ENCODE measurements around the gene MEST.

MEST gene

DNA sequence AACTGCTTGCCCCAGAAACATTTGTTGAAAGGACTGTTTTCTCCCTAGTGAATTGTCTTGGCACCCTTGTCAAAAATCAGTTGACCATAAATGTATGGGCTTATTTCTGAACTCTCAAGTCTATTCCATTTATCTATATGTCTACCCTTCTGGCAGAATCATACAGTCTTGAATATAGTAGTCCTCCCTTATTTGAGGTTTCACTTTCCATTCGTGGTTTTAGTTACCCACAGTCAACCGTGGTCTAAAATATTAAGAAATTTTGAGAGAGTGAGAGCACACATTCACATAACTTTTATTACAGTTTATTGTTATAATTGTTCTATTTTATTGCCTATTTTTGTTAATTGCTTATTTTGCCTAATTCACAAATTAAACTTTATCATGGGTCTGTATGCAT is 33.6 kb upstream of the MEST start:
- no peak overlapping the region for H3K4me2 ChIP-seq (ENCODE audit: low read length, poor library complexity, severe bottlenecking)
- H3K4me3 ChIP-seq (ENCODE audit: insufficient read depth in 1 of 2, low read depth in 1 of 2, low read length in 2 of 2) = no peak overlapping the region
- H3K27ac ChIP-seq (ENCODE audit: low read length, poor library complexity, severe bottlenecking) = no peak overlapping the region
- no peaks in the 10 kb centered on the region for H3K79me1 ChIP-seq (replicated peaks; ENCODE audit: low read length, poor library complexity, severe bottlenecking)
- H3K9ac ChIP-seq (ENCODE audit: low read length) = no peak overlapping the region
- no peak overlapping the region for H2BK120ac ChIP-seq (ENCODE audit: low read depth, low read length)
- H2BK5ac ChIP-seq (ENCODE audit: low read depth, low read length, poor library complexity, severe bottlenecking) = no peak overlapping the region
- H4K8ac ChIP-seq (ENCODE audit: low read length) = no peak overlapping the region
- no peak overlapping the region for H2AK5ac ChIP-seq (ENCODE audit: low read length, severe bottlenecking)
- WGBS = no CpG with 5 or more reads among the region's 2 CpGs
- H3K18ac ChIP-seq (ENCODE audit: low read depth in 1 of 2, low read length in 2 of 2) = no peak overlapping the region
- no peak overlapping the region for H2BK15ac ChIP-seq (ENCODE audit: low read depth, poor library complexity, severe bottlenecking)
- no peak for DNase-seq
- H4K91ac ChIP-seq (ENCODE audit: low read length) = no peak overlapping the region
- H3K4ac ChIP-seq (ENCODE audit: low read depth in 1 of 2, low read length in 2 of 2) = no peak overlapping the region
- no peaks in the 10 kb centered on the region for H3K27me3 ChIP-seq (ENCODE audit: control insufficient read depth in 1 of 2, insufficient read depth in 1 of 2, low read length in 2 of 2)
- no peak overlapping the region for H2BK12ac ChIP-seq (ENCODE audit: low read length in 2 of 2)
- no peak overlapping the region for H2AFZ ChIP-seq (ENCODE audit: low read depth, low read length)
- no peaks in the 10 kb centered on the region for H3K4me1 ChIP-seq (ENCODE audit: control insufficient read depth, insufficient read depth, low read depth, low read length)
- H3K9me3 ChIP-seq (ENCODE audit: control insufficient read depth, low read length) = peaks cover 16% of the 10 kb centered on the region
- H3K14ac ChIP-seq (ENCODE audit: low read length in 2 of 2) = no peak overlapping the region
- no peaks in the 10 kb centered on the region for H3K36me3 ChIP-seq (ENCODE audit: control insufficient read depth in 1 of 2, insufficient read depth in 2 of 2, low read depth in 1 of 2, low read length in 2 of 2)
- no peak overlapping the region for H3K23ac ChIP-seq (ENCODE audit: low read length in 2 of 2)

DNA sequence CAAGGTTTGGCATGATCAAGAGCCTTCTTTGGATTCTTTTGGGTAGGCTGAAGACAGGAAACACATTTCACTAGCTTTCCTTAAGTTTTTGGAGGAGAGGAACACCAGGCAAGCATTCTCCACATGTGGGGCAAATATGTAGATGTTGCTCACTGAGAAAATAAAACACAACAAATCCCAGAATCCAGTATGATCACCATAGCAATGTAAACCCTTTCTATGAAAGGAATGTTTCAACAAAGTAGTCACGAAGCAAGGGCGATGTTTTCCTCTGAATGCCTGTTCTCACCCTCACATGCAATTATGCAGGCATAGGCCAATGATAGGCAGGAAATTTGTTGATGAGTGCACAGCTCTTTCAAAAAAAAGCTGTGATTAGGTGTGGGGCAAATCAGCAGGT is 30.6 kb upstream of the MEST start:
- Histone ChIP-seq H3K4ac (ENCODE audit: low read depth in 1 of 2, low read length in 2 of 2) (no peak overlapping the region), H3K18ac (ENCODE audit: low read depth in 1 of 2, low read length in 2 of 2) (no peak overlapping the region), H3K36me3 (ENCODE audit: control insufficient read depth in 1 of 2, insufficient read depth in 2 of 2, low read depth in 1 of 2, low read length in 2 of 2) (no peaks in the 10 kb centered on the region), H2BK5ac (ENCODE audit: low read depth, low read length, poor library complexity, severe bottlenecking) (no peak overlapping the region), H3K9ac (ENCODE audit: low read length) (no peak overlapping the region), H3K4me3 (ENCODE audit: insufficient read depth in 1 of 2, low read depth in 1 of 2, low read length in 2 of 2) (no peak overlapping the region), H4K91ac (ENCODE audit: low read length) (no peak overlapping the region), H4K8ac (ENCODE audit: low read length) (no peak overlapping the region), H3K14ac (ENCODE audit: low read length in 2 of 2) (no peak overlapping the region), H3K4me1 (ENCODE audit: control insufficient read depth, insufficient read depth, low read depth, low read length) (no peaks in the 10 kb centered on the region), H2AFZ (ENCODE audit: low read depth, low read length) (no peak overlapping the region), H2BK120ac (ENCODE audit: low read depth, low read length) (no peak overlapping the region), H3K79me1 (replicated peaks; ENCODE audit: low read length, poor library complexity, severe bottlenecking) (no peaks in the 10 kb centered on the region), H3K27ac (ENCODE audit: low read length, poor library complexity, severe bottlenecking) (no peak overlapping the region), H3K9me3 (ENCODE audit: control insufficient read depth, low read length) (peaks cover 16% of the 10 kb centered on the region), H3K4me2 (ENCODE audit: low read length, poor library complexity, severe bottlenecking) (no peak overlapping the region), H2BK12ac (ENCODE audit: low read length in 2 of 2) (no peak overlapping the region), H3K27me3 (ENCODE audit: control insufficient read depth in 1 of 2, insufficient read depth in 1 of 2, low read length in 2 of 2) (no peaks in the 10 kb centered on the region), H3K23ac (ENCODE audit: low read length in 2 of 2) (no peak overlapping the region), H2BK15ac (ENCODE audit: low read depth, poor library complexity, severe bottlenecking) (no peak overlapping the region), H2AK5ac (ENCODE audit: low read length, severe bottlenecking) (no peak overlapping the region)
- WGBS = 92% methylated on average over 2 of the region's 2 CpGs
- DNase-seq = no peak

DNA sequence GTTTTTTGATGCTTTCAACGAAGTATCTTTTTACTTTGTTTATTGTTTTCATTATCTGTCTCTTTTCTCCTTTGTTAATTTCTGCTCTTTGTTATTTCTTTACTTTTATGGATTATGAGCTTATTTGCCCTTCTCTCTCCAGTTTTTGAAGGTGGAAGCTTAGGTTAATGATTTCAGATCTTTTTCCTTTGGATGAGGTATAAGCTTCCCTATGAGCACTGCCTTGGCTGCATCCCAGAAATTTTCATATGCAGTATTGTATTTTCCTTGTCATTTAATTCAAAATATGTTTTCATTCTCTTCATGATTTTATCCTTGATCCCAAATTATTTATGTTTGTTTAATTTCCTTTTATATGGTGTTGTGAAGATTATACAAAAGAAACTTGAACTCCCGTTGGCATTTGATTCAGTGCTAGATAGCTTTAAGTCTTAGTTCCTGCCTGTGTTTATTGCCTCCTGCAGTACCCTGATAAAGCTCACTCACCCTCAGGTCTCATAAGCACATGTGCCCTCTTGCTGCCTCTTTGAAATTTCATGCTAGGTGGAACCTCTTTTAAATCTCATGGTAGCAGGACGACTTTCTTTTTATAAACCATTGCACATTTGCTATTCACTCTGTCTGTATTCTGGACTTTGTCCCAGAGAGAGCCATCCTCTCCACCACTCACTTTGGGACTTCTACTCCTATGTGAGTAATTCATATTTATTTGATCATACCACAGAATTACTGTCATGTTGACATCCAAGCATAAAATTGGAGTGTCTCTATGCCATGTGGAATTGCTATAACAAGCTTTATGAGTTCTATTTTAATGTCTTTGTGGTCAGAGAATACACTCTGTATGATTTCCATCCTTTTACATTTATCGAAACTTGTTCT is 28.1 kb upstream of the MEST start:
- H3K27ac ChIP-seq (ENCODE audit: low read length, poor library complexity, severe bottlenecking) = no peak overlapping the region
- H3K79me1 ChIP-seq (replicated peaks; ENCODE audit: low read length, poor library complexity, severe bottlenecking) = no peaks in the 10 kb centered on the region
- no peak overlapping the region for H3K23ac ChIP-seq (ENCODE audit: low read length in 2 of 2)
- no peak overlapping the region for H2AFZ ChIP-seq (ENCODE audit: low read depth, low read length)
- no peak overlapping the region for H2BK12ac ChIP-seq (ENCODE audit: low read length in 2 of 2)
- no peak overlapping the region for H3K4me3 ChIP-seq (ENCODE audit: insufficient read depth in 1 of 2, low read depth in 1 of 2, low read length in 2 of 2)
- no peak overlapping the region for H3K14ac ChIP-seq (ENCODE audit: low read length in 2 of 2)
- no peaks in the 10 kb centered on the region for H3K4me1 ChIP-seq (ENCODE audit: control insufficient read depth, insufficient read depth, low read depth, low read length)
- H3K9me3 ChIP-seq (ENCODE audit: control insufficient read depth, low read length) = peaks cover 12% of the 10 kb centered on the region
- H3K4ac ChIP-seq (ENCODE audit: low read depth in 1 of 2, low read length in 2 of 2) = no peak overlapping the region
- no peak overlapping the region for H2BK120ac ChIP-seq (ENCODE audit: low read depth, low read length)
- no peak overlapping the region for H4K91ac ChIP-seq (ENCODE audit: low read length)
- H4K8ac ChIP-seq (ENCODE audit: low read length) = no peak overlapping the region
- H2BK15ac ChIP-seq (ENCODE audit: low read depth, poor library complexity, severe bottlenecking) = no peak overlapping the region
- no peaks in the 10 kb centered on the region for H3K27me3 ChIP-seq (ENCODE audit: control insufficient read depth in 1 of 2, insufficient read depth in 1 of 2, low read length in 2 of 2)
- no peak for DNase-seq
- H3K9ac ChIP-seq (ENCODE audit: low read length) = no peak overlapping the region
- no peak overlapping the region for H2BK5ac ChIP-seq (ENCODE audit: low read depth, low read length, poor library complexity, severe bottlenecking)
- H3K4me2 ChIP-seq (ENCODE audit: low read length, poor library complexity, severe bottlenecking) = no peak overlapping the region
- no peaks in the 10 kb centered on the region for H3K36me3 ChIP-seq (ENCODE audit: control insufficient read depth in 1 of 2, insufficient read depth in 2 of 2, low read depth in 1 of 2, low read length in 2 of 2)
- no peak overlapping the region for H3K18ac ChIP-seq (ENCODE audit: low read depth in 1 of 2, low read length in 2 of 2)
- no peak overlapping the region for H2AK5ac ChIP-seq (ENCODE audit: low read length, severe bottlenecking)
- WGBS = 77% methylated on average over 2 of the region's 4 CpGs

DNA sequence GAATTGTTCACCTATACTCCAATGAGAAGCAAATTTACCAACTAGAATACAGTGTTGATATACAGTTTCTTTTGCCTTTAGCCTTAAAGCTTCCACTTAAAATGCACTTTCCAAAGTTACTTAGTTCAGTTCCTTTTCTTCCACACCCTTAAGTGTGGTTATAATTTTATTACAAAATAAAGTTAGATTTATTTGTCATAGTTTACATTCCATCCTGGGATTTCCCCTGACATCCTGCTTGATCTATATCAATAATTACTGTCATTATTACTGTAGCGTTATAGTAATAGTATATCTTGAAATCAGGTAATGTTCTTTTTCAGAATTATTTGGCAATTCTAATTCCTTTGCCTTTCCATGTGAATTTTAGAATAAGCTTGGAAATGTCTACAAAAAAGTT is 23.3 kb upstream of the MEST start:
- WGBS = no CpG with 5 or more reads among the region's 1 CpG
- no peak for DNase-seq
- H2AFZ ChIP-seq (ENCODE audit: low read depth, low read length) = no peak overlapping the region

More for the DNA sequence above, 23.3 kb upstream of the MEST start:
- Histone ChIP-seq H3K4ac (ENCODE audit: low read depth in 1 of 2, low read length in 2 of 2) (no peak overlapping the region), H3K14ac (ENCODE audit: low read length in 2 of 2) (no peak overlapping the region), H3K23ac (ENCODE audit: low read length in 2 of 2) (no peak overlapping the region), H4K8ac (ENCODE audit: low read length) (no peak overlapping the region), H3K27ac (ENCODE audit: low read length, poor library complexity, severe bottlenecking) (no peak overlapping the region), H2BK15ac (ENCODE audit: low read depth, poor library complexity, severe bottlenecking) (no peak overlapping the region), H3K27me3 (ENCODE audit: control insufficient read depth in 1 of 2, insufficient read depth in 1 of 2, low read length in 2 of 2) (no peaks in the 10 kb centered on the region), H3K4me2 (ENCODE audit: low read length, poor library complexity, severe bottlenecking) (no peak overlapping the region), H2BK5ac (ENCODE audit: low read depth, low read length, poor library complexity, severe bottlenecking) (no peak overlapping the region), H3K18ac (ENCODE audit: low read depth in 1 of 2, low read length in 2 of 2) (no peak overlapping the region), H3K4me1 (ENCODE audit: control insufficient read depth, insufficient read depth, low read depth, low read length) (no peaks in the 10 kb centered on the region), H3K9me3 (ENCODE audit: control insufficient read depth, low read length) (no peaks in the 10 kb centered on the region), H3K36me3 (ENCODE audit: control insufficient read depth in 1 of 2, insufficient read depth in 2 of 2, low read depth in 1 of 2, low read length in 2 of 2) (no peaks in the 10 kb centered on the region), H2BK120ac (ENCODE audit: low read depth, low read length) (no peak overlapping the region), H4K91ac (ENCODE audit: low read length) (no peak overlapping the region), H3K79me1 (replicated peaks; ENCODE audit: low read length, poor library complexity, severe bottlenecking) (no peaks in the 10 kb centered on the region), H3K9ac (ENCODE audit: low read length) (no peak overlapping the region), H2AK5ac (ENCODE audit: low read length, severe bottlenecking) (no peak overlapping the region), H2BK12ac (ENCODE audit: low read length in 2 of 2) (no peak overlapping the region), H3K4me3 (ENCODE audit: insufficient read depth in 1 of 2, low read depth in 1 of 2, low read length in 2 of 2) (no peak overlapping the region)
